IMR-90 (cell line): ENCODE data around the gene FAM163B. TPM values are rescaled to one million over a fixed set of nuclear protein-coding genes. Genes with fewer than 3 reads are reported as not detected.

ENCODE experiments used
- ATAC-seq: fragments of 200-7000 bp; cut with Tn5 transposase; 2 replicates; pipeline ENCODE4 v1.9.1; 2020; ENCODE audit warnings: low read depth, mild to moderate bottlenecking, moderate library complexity
- BruUV-seq: library from RNA; stranded (reverse); fragments of 400-500 nt; replicated peaks from 2 replicates; lab custom pipeline; 2021; lab: Mats Ljungman, UMichigan
- CTCF ChIA-PET: fragments of 300-600 bp; formaldehyde crosslinking; extraction: SDS; loops from one replicate; lab custom pipeline; 2021; ENCODE audit warnings: antibody characterized with exemption; lab: Yijun Ruan, JAX
- POLR2A ChIA-PET: fragments of 300-600 bp; sonication (Branson Sonifier 250); formaldehyde crosslinking; loops from one replicate; lab custom pipeline; 2022; ENCODE audit warnings: antibody characterized with exemption; ENCODE audit not compliant: unreplicated experiment; lab: Charles Lee
- DNase-seq: peaks from one replicate; pipeline ENCODE4 v3.0.0; 2013
- H2AFZ ChIP-seq: replicated peaks from 2 replicates; pipeline ENCODE3; 2013; ENCODE audit warnings: low read length, mild to moderate bottlenecking; ENCODE audit not compliant: poor library complexity
- H2AK5ac ChIP-seq: 2 replicates; pipeline ENCODE4 v1.6.1; 2013; ENCODE audit warnings: low read depth, low read length, inconsistent platforms
- H2AK9ac ChIP-seq: replicated peaks from 2 replicates; pipeline ENCODE3; 2013; ENCODE audit warnings: mild to moderate bottlenecking, low read depth, low read length, moderate library complexity; ENCODE audit not compliant: poor library complexity
- H2BK120ac ChIP-seq: 2 replicates; pipeline ENCODE4 v1.6.1; 2013; ENCODE audit warnings: low read depth, low read length, inconsistent platforms
- H2BK15ac ChIP-seq: 3 replicates; pipeline ENCODE4 v1.6.1; 2013; ENCODE audit warnings: low read depth, low read length, inconsistent platforms
- H2BK20ac ChIP-seq: 2 replicates; pipeline ENCODE4 v1.6.1; 2013; ENCODE audit warnings: low read depth, mild to moderate bottlenecking, inconsistent platforms, low read length, moderate library complexity
- H2BK5ac ChIP-seq: 2 replicates; pipeline ENCODE4 v1.6.1; 2013; ENCODE audit warnings: mild to moderate bottlenecking, low read depth, low read length, inconsistent platforms; ENCODE audit not compliant: poor library complexity, severe bottlenecking
- H3K14ac ChIP-seq: replicated peaks from 2 replicates; pipeline ENCODE4 v1.6.1; 2013; ENCODE audit warnings: low read depth, low read length, inconsistent platforms
- H3K18ac ChIP-seq: 2 replicates; pipeline ENCODE4 v1.6.1; 2013; ENCODE audit warnings: low read depth, low read length, control low read depth
- H3K23ac ChIP-seq: 2 replicates; pipeline ENCODE4 v1.6.1; 2013; ENCODE audit warnings: low read depth, low read length, inconsistent platforms
- H3K27ac ChIP-seq: 2 replicates; pipeline ENCODE4 v1.5.1; 2013; ENCODE audit warnings: mild to moderate bottlenecking, control low read depth, low read length; ENCODE audit not compliant: insufficient read depth
- H3K27me3 ChIP-seq: 2 replicates; pipeline ENCODE4 v1.6.1; 2013; ENCODE audit warnings: low read length; ENCODE audit not compliant: control insufficient read depth, insufficient read depth
- H3K36me3 ChIP-seq: 2 replicates; pipeline ENCODE4 v1.6.1; 2013; ENCODE audit warnings: low read length, mixed read lengths; ENCODE audit not compliant: control insufficient read depth, insufficient read depth
- H3K4ac ChIP-seq: 2 replicates; pipeline ENCODE4 v1.6.1; 2013; ENCODE audit warnings: low read depth, low read length, inconsistent platforms
- H3K4me1 ChIP-seq: 2 replicates; pipeline ENCODE4 v1.6.1; 2013; ENCODE audit warnings: low read length, mixed read lengths; ENCODE audit not compliant: control insufficient read depth, insufficient read depth
- H3K4me2 ChIP-seq: 2 replicates; pipeline ENCODE4 v1.6.1; 2013; ENCODE audit warnings: low read depth, mild to moderate bottlenecking, control low read depth, low read length, moderate library complexity
- H3K4me3 ChIP-seq: 2 replicates; pipeline ENCODE4 v1.5.1; 2013; ENCODE audit warnings: low read depth, mild to moderate bottlenecking, control low read depth, low read length, moderate library complexity; ENCODE audit not compliant: insufficient read depth
- H3K56ac ChIP-seq: 2 replicates; pipeline ENCODE4 v1.6.1; 2013; ENCODE audit warnings: low read length, inconsistent platforms; ENCODE audit not compliant: insufficient read depth; ENCODE audit errors: extremely low read depth
- H3K79me1 ChIP-seq, 2 experiments: 2 replicates each; pipeline ENCODE4 v1.6.1; 2013; ENCODE audit warnings: low read length in 2 of 2, inconsistent platforms in 1 of 2, low read depth in 1 of 2
- H3K9ac ChIP-seq: 2 replicates; pipeline ENCODE4 v1.6.1; 2013; ENCODE audit warnings: low read depth, low read length, control low read depth
- H3K9me1 ChIP-seq: 2 replicates; pipeline ENCODE4 v1.6.1; 2013; ENCODE audit warnings: low read length, inconsistent platforms; ENCODE audit not compliant: insufficient read depth
- H3K9me3 ChIP-seq: 2 replicates; pipeline ENCODE4 v1.6.1; 2013; ENCODE audit warnings: low read length; ENCODE audit not compliant: control insufficient read depth, insufficient read depth
- H4K20me1 ChIP-seq: 2 replicates; pipeline ENCODE4 v1.6.1; 2013; ENCODE audit warnings: low read length, inconsistent platforms; ENCODE audit not compliant: insufficient read depth
- H4K5ac ChIP-seq: 2 replicates; pipeline ENCODE4 v1.6.1; 2013; ENCODE audit warnings: mild to moderate bottlenecking, low read depth, low read length, control low read depth
- H4K8ac ChIP-seq, 2 experiments: 2 replicates each; pipeline ENCODE4 v1.6.1; 2013; ENCODE audit warnings: low read depth in 2 of 2, low read length in 2 of 2, control low read depth in 1 of 2, inconsistent platforms in 1 of 2
- H4K91ac ChIP-seq: 2 replicates; pipeline ENCODE4 v1.6.1; 2013; ENCODE audit warnings: low read depth, low read length, inconsistent platforms; ENCODE audit not compliant: insufficient read depth
- BHLHE40 ChIP-seq: fragments of 150-350 bp; IDR thresholded peaks from 2 replicates; pipeline ENCODE4 v1.6.1; 2016; ENCODE audit warnings: mild to moderate bottlenecking, low read depth, low read length
- CEBPB ChIP-seq: IDR thresholded peaks from 2 replicates; pipeline ENCODE4 v1.6.1; 2012; ENCODE audit warnings: low read depth, low read length, improper control_type of control experiment
- CHD1 ChIP-seq: IDR thresholded peaks from 2 replicates; pipeline ENCODE4 v1.6.1; 2012; ENCODE audit warnings: low read depth, low read length, improper control_type of control experiment
- FOS ChIP-seq: fragments of 150-350 bp; IDR thresholded peaks from 2 replicates; pipeline ENCODE4 v1.6.1; 2016; ENCODE audit warnings: low read depth, low read length
- MAFK ChIP-seq: IDR thresholded peaks from 2 replicates; pipeline ENCODE4 v1.6.1; 2012; ENCODE audit warnings: low read depth, low read length, improper control_type of control experiment
- MAZ ChIP-seq: IDR thresholded peaks from 2 replicates; pipeline ENCODE4 v1.6.1; 2012; ENCODE audit warnings: low read depth, mild to moderate bottlenecking, low read length, improper control_type of control experiment, moderate library complexity, borderline replicate concordance
- MXI1 ChIP-seq: IDR thresholded peaks from 2 replicates; pipeline ENCODE4 v1.6.1; 2012; ENCODE audit warnings: low read depth, mild to moderate bottlenecking, low read length, moderate library complexity, borderline replicate concordance
- NFE2L2 ChIP-seq: fragments of 150-350 bp; IDR thresholded peaks from 2 replicates; pipeline ENCODE4 v1.6.1; 2016; ENCODE audit warnings: low read depth, mild to moderate bottlenecking, low read length
- RAD21 ChIP-seq: IDR thresholded peaks from 2 replicates; pipeline ENCODE4 v1.6.1; 2012; ENCODE audit warnings: low read length, improper control_type of control experiment
- RCOR1 ChIP-seq: IDR thresholded peaks from 2 replicates; pipeline ENCODE4 v1.6.1; 2012; ENCODE audit warnings: mild to moderate bottlenecking, low read length, improper control_type of control experiment; ENCODE audit not compliant: insufficient replicate concordance
- SMC3 ChIP-seq: fragments of 150-350 bp; IDR thresholded peaks from 2 replicates; pipeline ENCODE4 v1.6.1; 2016; ENCODE audit warnings: low read depth, mild to moderate bottlenecking, antibody characterized with exemption, low read length, moderate library complexity
- WGBS, 2 experiments: methylation state at CpG; one replicate each; pipeline versions ENCODE4 v1.1.5 to v1.1.7; 2013; ENCODE audit warnings: missing lambda C conversion rate in 2 of 2; ENCODE audit not compliant: insufficient read length in 1 of 2; ENCODE audit errors: extremely low coverage in 2 of 2; 5-methylcytosine and 5-hydroxymethylcytosine counted together
- dilution Hi-C: fragments of 300-500 bp; cut with HindIII; formaldehyde crosslinking; loops from one replicate; pipeline ENCODE4 v1.14.3; 2018; ENCODE audit warnings: low sequenced_read_pairs; ENCODE audit not compliant: unreplicated experiment
- in situ Hi-C: fragments of 300-500 bp; cut with MboI; formaldehyde crosslinking; loops from 3 replicates; pipeline ENCODE4 v1.14.3; 2019; ENCODE audit warnings: low sequenced_read_pairs, inconsistent platforms, mixed read lengths
- intact Hi-C: fragments of 100-400 bp; cut with micrococcal nuclease; formaldehyde crosslinking; loops from 2 replicates; pipeline ENCODE4 v1.10.0; 2022
- polyA plus RNA-seq, 3 experiments: library from polyadenylated mRNA; depleted of rRNA; stranded (reverse); fragments of >200 nt; gene quantifications; 2 replicates each; pipeline ENCODE4 v1.2.3, GENCODE V29; 2012; ENCODE audit warnings: low replicate concordance in 1 of 3
- total RNA-seq: library from RNA; depleted of rRNA; stranded (reverse); fragments of >200 nt; gene quantifications from 2 replicates; pipeline ENCODE4 v1.2.3, GENCODE V29; 2012
- TF ChIP-seq, protein P1 (sequence below): fragments of 150-350 bp; IDR thresholded peaks from 2 replicates; pipeline ENCODE4 v1.6.1; 2017; ENCODE audit warnings: mild to moderate bottlenecking, antibody characterized with exemption, low read length, low read depth
- TF ChIP-seq, protein P2 (sequence below): conservative IDR thresholded peaks from 2 replicates; pipeline ENCODE4 v1.5.1; 2012; ENCODE audit warnings: mild to moderate bottlenecking, low read depth, low read length, improper control_type of control experiment
- TF ChIP-seq, protein P3 (sequence below): fragments of 150-350 bp; IDR thresholded peaks from 2 replicates; pipeline ENCODE4 v1.6.1; 2016; ENCODE audit warnings: low read depth, mild to moderate bottlenecking, low read length, moderate library complexity, borderline replicate concordance

FAM163B gene
- total and polyA plus RNA-seq, 2 of the 4 experiments (the other 2 are of a cell fraction) = not detected

DNA sequence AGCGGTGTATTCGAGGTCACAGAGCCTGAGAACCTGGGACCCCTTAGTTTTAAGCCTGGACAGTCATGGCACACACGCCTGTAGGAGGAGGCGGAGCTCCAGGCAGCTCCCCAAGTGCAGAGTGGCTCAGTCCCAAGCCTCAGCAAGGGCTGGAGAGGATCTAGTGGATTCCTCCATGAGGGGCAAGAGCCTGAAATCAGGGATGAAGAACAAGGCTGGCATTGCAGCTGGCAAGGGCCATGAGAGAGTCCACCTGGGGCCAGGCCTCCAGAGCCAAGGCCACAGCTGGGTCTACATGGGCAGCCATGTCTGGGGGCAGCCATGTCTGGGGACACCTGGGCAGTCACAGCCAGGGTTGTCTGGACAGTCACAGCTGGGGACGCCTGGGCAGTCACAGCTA is 52.8 kb downstream of the FAM163B start:
- no peak overlapping the region for H4K8ac ChIP-seq
- no peak overlapping the region for H4K91ac ChIP-seq
- dilution Hi-C loops (no loop called here), intact Hi-C loops (no loop called here), in situ Hi-C loops (no loop called here)
- POLR2A ChIA-PET = no interaction called here
- peaks cover 9% of the 10 kb centered on the region for H3K27me3 ChIP-seq
- no peak overlapping the region for H3K4me2 ChIP-seq
- no peak overlapping the region for H2AK5ac ChIP-seq
- no peak for TF ChIP-seq CHD1
- no peak for TF ChIP-seq BHLHE40
- no peak for TF ChIP-seq CEBPB
- TF ChIP-seq, protein P1, sequence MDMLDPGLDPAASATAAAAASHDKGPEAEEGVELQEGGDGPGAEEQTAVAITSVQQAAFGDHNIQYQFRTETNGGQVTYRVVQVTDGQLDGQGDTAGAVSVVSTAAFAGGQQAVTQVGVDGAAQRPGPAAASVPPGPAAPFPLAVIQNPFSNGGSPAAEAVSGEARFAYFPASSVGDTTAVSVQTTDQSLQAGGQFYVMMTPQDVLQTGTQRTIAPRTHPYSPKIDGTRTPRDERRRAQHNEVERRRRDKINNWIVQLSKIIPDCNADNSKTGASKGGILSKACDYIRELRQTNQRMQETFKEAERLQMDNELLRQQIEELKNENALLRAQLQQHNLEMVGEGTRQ = no peak
- no peak for TF ChIP-seq MXI1
- TF ChIP-seq, protein P2, sequence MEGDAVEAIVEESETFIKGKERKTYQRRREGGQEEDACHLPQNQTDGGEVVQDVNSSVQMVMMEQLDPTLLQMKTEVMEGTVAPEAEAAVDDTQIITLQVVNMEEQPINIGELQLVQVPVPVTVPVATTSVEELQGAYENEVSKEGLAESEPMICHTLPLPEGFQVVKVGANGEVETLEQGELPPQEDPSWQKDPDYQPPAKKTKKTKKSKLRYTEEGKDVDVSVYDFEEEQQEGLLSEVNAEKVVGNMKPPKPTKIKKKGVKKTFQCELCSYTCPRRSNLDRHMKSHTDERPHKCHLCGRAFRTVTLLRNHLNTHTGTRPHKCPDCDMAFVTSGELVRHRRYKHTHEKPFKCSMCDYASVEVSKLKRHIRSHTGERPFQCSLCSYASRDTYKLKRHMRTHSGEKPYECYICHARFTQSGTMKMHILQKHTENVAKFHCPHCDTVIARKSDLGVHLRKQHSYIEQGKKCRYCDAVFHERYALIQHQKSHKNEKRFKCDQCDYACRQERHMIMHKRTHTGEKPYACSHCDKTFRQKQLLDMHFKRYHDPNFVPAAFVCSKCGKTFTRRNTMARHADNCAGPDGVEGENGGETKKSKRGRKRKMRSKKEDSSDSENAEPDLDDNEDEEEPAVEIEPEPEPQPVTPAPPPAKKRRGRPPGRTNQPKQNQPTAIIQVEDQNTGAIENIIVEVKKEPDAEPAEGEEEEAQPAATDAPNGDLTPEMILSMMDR = no peak
- TF ChIP-seq SMC3 = no peak
- TF ChIP-seq, protein P3, sequence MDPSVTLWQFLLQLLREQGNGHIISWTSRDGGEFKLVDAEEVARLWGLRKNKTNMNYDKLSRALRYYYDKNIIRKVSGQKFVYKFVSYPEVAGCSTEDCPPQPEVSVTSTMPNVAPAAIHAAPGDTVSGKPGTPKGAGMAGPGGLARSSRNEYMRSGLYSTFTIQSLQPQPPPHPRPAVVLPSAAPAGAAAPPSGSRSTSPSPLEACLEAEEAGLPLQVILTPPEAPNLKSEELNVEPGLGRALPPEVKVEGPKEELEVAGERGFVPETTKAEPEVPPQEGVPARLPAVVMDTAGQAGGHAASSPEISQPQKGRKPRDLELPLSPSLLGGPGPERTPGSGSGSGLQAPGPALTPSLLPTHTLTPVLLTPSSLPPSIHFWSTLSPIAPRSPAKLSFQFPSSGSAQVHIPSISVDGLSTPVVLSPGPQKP = no peak
- TF ChIP-seq MAFK = no peak
- TF ChIP-seq FOS = no peak
- TF ChIP-seq RCOR1 = no peak
- no peak for TF ChIP-seq RAD21
- TF ChIP-seq NFE2L2 = no peak
- no peak for TF ChIP-seq MAZ
- no peak overlapping the region for H4K5ac ChIP-seq
- no peaks in the 10 kb centered on the region for H3K79me1 ChIP-seq
- H2BK5ac ChIP-seq = no peak overlapping the region
- H2BK120ac ChIP-seq = no peak overlapping the region
- H3K18ac ChIP-seq = no peak overlapping the region
- CTCF ChIA-PET = no interaction called here
- no peak overlapping the region for H3K23ac ChIP-seq
- H4K20me1 ChIP-seq = no peaks in the 10 kb centered on the region; the same call in 1 of the 2 replicates
- no peak overlapping the region for H2AFZ ChIP-seq
- H2AK9ac ChIP-seq = no peak overlapping the region
- no peak overlapping the region for H3K9ac ChIP-seq
- no peak overlapping the region for H2BK15ac ChIP-seq
- H3K9me1 ChIP-seq = peaks cover 3% of the 10 kb centered on the region; the same call in 1 of the 2 replicates
- ATAC-seq (no peak), DNase-seq (no peak)
- H3K56ac ChIP-seq = no peak overlapping the region
- H3K9me3 ChIP-seq = no peaks in the 10 kb centered on the region
- no peak overlapping the region for H3K4ac ChIP-seq
- no peak overlapping the region for H2BK20ac ChIP-seq
- H3K36me3 ChIP-seq = no peaks in the 10 kb centered on the region
- no CpG with 5 or more reads among the region's 5 CpGs for WGBS, 2 experiments
- H3K27ac ChIP-seq = no peak overlapping the region
- peaks cover 12% of the 10 kb centered on the region for H3K4me1 ChIP-seq
- BruUV-seq = no TSS peak
- H3K14ac ChIP-seq = no peak overlapping the region
- H3K4me3 ChIP-seq = no peak overlapping the region
